ENCODE data around the gene RPAP2.

DNA sequence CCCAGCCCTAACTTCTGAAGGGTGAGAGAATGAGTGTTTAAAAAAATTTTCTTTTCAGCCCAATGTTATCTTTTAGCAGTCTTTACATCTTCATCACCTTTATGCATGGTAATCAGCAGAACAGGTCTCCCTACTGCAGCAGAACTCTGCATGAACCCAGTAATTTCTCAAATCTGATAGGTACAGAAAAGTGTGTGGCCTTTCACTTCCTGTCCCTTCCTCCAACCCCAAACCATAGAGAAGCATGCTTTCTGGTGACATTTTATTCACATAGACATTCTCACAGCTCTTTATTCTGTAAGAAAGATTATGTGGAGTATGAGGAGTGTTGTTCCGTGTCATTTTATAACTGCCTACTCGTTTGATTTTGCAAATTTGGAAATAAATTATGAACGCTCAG, 68.6 kb downstream of the RPAP2 start:
- TF ChIP-seq, protein P1, sequence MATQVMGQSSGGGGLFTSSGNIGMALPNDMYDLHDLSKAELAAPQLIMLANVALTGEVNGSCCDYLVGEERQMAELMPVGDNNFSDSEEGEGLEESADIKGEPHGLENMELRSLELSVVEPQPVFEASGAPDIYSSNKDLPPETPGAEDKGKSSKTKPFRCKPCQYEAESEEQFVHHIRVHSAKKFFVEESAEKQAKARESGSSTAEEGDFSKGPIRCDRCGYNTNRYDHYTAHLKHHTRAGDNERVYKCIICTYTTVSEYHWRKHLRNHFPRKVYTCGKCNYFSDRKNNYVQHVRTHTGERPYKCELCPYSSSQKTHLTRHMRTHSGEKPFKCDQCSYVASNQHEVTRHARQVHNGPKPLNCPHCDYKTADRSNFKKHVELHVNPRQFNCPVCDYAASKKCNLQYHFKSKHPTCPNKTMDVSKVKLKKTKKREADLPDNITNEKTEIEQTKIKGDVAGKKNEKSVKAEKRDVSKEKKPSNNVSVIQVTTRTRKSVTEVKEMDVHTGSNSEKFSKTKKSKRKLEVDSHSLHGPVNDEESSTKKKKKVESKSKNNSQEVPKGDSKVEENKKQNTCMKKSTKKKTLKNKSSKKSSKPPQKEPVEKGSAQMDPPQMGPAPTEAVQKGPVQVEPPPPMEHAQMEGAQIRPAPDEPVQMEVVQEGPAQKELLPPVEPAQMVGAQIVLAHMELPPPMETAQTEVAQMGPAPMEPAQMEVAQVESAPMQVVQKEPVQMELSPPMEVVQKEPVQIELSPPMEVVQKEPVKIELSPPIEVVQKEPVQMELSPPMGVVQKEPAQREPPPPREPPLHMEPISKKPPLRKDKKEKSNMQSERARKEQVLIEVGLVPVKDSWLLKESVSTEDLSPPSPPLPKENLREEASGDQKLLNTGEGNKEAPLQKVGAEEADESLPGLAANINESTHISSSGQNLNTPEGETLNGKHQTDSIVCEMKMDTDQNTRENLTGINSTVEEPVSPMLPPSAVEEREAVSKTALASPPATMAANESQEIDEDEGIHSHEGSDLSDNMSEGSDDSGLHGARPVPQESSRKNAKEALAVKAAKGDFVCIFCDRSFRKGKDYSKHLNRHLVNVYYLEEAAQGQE (IDR thresholded peaks at IDR 0.05; ENCODE audit: low read depth) = no peak
- TF ChIP-seq, protein P2, sequence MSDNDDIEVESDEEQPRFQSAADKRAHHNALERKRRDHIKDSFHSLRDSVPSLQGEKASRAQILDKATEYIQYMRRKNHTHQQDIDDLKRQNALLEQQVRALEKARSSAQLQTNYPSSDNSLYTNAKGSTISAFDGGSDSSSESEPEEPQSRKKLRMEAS (IDR thresholded peaks at IDR 0.05) = no peak
- TF ChIP-seq YY1 (IDR thresholded peaks at IDR 0.05; ENCODE audit: low read depth) = no peak
- TF ChIP-seq ZBTB7A (IDR thresholded peaks at IDR 0.05; ENCODE audit: low read depth) = no peak
- TF ChIP-seq NFIC (IDR thresholded peaks at IDR 0.05) = no peak
- no peak for TF ChIP-seq CREB1 (IDR thresholded peaks at IDR 0.05; ENCODE audit: low read depth)
- TF ChIP-seq FOXM1 (IDR thresholded peaks at IDR 0.05; ENCODE audit: borderline replicate concordance, low read depth) = no peak
- TF ChIP-seq EP300 (IDR thresholded peaks at IDR 0.05; ENCODE audit: borderline replicate concordance) = no peak
- TF ChIP-seq TCF12 (IDR thresholded peaks at IDR 0.05; ENCODE audit: low read depth) = no peak
- no peak for TF ChIP-seq TEAD4 (IDR thresholded peaks at IDR 0.05)
- TF ChIP-seq EGR1 (IDR thresholded peaks at IDR 0.05) = no peak
- TF ChIP-seq TAF1 (IDR thresholded peaks at IDR 0.05; ENCODE audit: low read depth) = no peak
- no peak for TF ChIP-seq RAD21 (IDR thresholded peaks at IDR 0.05; ENCODE audit: low read depth)

Data from Ishikawa (cell line).